CD4-positive, alpha-beta T cell treated with Interleukin-4 for 4 hours (primary cell): ENCODE results near the gene EIF3L.

Source experiments
- DNase-seq: peaks from one replicate; pipeline ENCODE4 v3.0.0-alpha.2; 2020

EIF3L gene

GRCh38 chr22:37906364-37907008, 57.3 kb downstream of the EIF3L start:
- DNase-seq: peak; percentile 27

DNA sequence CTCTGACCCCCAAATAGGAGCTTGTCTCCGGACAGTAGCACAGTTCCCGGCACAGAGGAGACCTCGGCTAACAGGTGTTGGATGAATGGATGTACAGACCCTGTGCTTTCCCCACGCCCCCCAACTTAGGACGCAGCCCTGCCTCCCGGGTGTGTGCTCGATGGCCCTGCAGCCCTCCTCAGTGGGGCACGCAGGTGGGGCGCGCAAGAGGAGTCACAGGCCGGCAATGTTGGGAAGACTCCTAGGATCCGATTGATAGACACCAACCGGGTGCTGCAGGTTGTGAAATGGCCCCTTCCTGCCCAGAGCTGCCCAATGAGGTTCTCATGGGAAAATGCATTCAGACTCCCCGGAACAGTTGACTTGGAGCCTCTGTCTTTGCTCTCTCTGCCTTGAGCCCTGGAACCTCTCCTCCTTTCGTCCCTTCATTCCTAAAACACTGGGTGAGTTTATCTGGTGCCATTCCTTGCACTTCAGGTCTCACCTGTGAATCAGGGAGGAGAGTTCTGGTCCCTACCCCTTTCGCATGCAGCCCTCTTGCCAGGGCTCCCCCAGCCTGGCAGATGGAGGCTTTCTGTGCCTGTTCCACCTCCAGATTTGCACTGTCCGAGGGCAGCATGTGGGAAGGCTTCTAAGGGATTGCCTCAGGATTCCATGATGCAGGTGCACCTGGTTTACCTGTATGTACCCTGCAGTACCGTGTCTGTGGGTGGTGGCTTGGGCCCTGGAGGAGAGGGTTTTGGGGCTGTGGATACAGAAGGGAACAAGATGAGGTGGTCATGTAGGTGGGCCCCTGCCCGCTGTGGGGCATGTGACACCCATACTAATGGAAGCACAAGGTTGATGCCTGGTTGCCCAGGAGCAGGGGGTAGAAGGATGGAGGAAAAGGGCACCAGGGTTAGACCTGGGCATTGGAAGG, 58.1 kb downstream of the EIF3L start:
- DNase-seq: no peak

- no peak for DNase-seq
Observed at GRCh38 chr22:37909766-37910165, 60.5 kb downstream of the EIF3L start.

GRCh38 chr22:37910890-37911672, 61.9 kb downstream of the EIF3L start:
- no peak for DNase-seq

GRCh38 chr22:37911697-37912096, 62.5 kb downstream of the EIF3L start:
- no peak for DNase-seq

DNA sequence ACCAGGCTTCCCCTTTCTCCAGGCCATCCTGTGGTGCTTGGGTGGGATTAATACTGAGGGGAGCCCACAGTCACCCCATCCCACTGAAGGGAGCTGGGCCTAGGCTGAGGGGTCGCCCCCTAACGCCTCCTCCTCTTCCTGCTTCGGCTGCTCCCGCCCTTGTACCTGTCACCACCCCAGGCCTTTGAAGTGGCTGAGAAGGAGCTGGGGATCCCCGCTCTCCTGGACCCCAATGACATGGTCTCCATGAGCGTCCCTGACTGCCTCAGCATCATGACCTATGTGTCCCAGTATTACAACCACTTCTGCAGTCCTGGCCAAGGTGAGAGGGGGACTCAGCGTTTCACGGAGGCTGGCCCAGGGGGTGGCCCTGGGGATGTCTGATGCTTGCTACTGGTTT, 63.0 kb downstream of the EIF3L start:
- DNase-seq: no peak

- DNase-seq: no peak
Observed at GRCh38 chr22:37913233-37913721, 64.1 kb downstream of the EIF3L start.

GRCh38 chr22:37916311-37916710, 67.1 kb downstream of the EIF3L start:
- no peak for DNase-seq

- DNase-seq: no peak
Observed at GRCh38 chr22:37917874-37918548, 68.8 kb downstream of the EIF3L start.

- no peak for DNase-seq
Observed at GRCh38 chr22:37918580-37919270, 69.5 kb downstream of the EIF3L start.

DNA sequence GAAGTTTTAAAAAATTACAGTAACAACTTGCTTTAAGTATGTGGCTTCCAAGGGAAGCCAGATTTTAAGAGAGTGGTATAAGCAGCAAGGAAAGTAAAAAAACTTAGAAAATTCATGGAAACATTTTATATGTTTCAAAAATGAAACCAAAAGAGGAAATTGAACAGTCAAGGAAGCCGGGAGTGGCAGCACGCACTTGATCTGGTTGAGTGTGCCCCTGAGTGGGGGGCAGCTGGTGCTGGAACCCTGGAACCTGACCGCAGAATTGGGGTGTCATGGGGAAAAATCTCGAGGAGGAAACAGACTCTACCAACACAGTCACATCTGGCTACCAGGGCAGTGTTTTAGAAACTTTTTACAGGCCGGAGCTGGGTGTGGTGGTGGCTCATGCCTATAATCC, 70.9 kb downstream of the EIF3L start:
- no peak for DNase-seq

DNA sequence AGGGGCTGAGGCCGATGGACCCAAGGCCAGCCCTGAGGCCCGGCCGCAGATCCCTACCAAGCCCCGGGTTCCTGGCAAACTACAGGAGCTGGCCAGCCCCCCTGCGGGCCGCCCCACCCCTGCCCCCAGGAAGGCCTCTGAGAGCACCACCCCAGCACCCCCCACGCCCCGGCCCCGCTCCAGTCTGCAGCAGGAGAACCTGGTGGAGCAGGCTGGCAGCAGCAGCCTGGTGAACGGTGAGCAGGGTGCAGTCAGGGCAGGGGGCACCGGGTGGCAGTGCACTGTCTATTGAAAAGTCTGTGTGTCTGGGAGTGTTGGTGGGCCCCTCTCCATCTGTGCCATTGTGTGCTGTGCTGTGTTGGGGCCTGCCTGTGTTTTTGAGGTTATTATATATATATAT, 73.0 kb downstream of the EIF3L start:
- no peak for DNase-seq

- DNase-seq: no peak
Observed at GRCh38 chr22:37923927-37924326, 74.7 kb downstream of the EIF3L start.

GRCh38 chr22:37924386-37925065, 75.3 kb downstream of the EIF3L start:
- DNase-seq: no peak

GRCh38 chr22:37925330-37925729, 76.1 kb downstream of the EIF3L start:
- DNase-seq: no peak

- DNase-seq: no peak
Observed at GRCh38 chr22:37925767-37926166, 76.5 kb downstream of the EIF3L start.

DNA sequence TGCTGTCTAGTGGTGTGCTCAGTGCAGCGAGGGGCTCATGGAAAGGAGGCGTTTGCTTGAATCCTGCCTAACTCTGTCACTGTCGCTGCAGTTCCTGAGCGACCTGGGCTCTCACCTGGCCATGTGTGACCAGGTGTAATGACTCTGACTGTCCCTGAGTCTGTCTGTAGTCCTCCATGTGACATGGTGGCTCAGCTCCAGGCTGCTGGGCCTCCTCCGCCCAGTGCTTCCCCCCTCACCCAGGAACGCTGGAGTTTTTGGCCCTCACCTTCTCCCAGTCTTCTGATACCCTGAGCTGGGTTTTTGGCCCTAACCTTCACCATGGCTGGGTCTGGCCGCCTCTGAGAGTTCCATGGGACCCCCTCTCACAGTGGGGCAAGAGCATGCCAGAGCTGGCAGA, 77.1 kb downstream of the EIF3L start:
- no peak for DNase-seq

DNA sequence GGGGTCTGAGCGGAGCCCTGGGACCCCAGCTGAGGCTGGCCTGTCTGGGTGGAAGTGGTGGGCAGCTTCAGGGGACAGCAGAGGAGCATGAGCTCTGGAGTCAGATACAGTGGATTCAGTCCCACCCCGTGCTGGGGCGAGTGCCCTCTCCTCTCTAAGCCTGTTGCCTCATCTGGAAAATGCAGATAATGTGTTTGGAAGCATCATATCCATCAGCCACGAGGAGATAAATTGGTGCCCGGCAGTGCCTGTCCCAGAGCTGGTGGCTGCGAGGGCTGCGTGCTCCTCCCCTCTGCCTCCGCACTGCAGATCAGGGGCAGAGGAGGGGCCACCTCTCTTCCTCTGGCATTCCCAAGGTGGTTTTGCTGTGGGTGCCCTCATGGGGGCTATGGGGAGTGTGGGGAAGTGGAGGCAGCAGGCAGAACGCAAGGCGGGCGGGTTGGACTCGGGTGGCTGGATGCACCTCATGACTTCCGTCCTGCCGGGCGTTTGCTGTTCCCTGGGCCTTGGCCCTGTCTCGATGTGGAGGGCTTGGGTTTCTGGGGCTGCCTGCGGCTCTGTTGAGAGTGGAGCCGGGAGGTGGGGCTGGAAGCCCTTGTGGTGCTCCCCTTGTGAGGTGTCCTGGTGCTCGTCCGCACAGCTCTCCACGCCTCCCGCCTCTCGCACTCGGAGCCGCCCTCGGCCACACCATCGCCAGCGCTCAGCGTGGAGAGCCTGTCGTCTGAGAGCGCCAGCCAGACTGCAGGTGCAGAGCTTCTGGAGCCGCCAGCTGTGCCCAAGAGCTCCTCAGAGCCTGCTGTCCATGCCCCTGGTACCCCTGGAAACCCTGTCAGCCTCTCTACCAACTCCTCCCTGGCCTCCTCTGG, 77.8 kb downstream of the EIF3L start:
- DNase-seq: no peak

- DNase-seq: no peak
Observed at GRCh38 chr22:37927637-37927936, 78.4 kb downstream of the EIF3L start.

DNA sequence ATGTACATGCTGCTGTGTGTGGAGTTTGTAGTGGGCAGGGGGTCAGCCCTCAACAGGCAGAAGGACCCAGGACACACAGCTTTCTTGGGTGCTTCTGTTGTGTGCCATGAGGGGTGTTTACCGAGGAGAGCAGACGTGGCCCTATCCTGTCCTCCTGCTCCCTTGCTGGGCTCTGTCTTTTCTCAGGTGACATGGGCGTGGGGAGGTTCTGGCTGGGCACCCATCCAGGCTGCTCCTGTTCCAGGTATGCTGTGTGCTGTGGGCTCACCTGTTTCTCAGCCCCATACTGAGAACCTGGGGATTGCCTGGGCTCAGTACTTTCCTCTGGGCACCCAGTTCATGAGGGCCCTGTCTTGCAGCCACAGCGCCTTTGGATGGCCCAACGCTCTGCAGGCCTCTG, 80.2 kb downstream of the EIF3L start:
- DNase-seq: no peak
